OCI-M1 (cell line): ENCODE measurements around the gene TEX11.
"Not testable (repeated sequence)": the region's sequence is repeated elsewhere in the genome, so short reads cannot be mapped to it uniquely, and the experiment has no call there.

Source experiments
- DNase-seq: peaks from one replicate; lab custom pipeline; 2025; lab: John Stamatoyannopoulos, UW

Gene TEX11

GRCh38 chrX:70755850-70756249 is 152.7 kb downstream of the TEX11 start:
- no peak for DNase-seq

- peak; percentile 21 for DNase-seq
Measured at GRCh38 chrX:70754169-70754848, 154.2 kb downstream of the TEX11 start.

DNA sequence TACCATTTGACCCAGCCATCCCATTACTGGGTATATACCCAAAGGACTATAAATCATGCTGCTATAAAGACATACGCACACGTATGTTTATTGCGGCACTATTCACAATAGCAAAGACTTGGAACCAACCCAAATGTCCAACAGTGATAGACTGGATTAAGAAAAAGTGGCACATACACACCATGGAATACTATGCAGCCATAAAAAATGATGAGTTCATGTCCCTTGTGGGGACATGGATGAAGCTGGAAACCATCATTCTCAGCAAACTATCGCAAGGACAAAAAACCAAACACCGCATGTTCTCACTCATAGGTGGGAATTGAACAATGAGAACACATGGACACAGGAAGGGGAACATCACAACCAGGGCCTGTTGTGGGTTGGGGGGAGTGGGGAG is 174.7 kb downstream of the TEX11 start:
- DNase-seq, result not testable (repeated sequence)

DNA sequence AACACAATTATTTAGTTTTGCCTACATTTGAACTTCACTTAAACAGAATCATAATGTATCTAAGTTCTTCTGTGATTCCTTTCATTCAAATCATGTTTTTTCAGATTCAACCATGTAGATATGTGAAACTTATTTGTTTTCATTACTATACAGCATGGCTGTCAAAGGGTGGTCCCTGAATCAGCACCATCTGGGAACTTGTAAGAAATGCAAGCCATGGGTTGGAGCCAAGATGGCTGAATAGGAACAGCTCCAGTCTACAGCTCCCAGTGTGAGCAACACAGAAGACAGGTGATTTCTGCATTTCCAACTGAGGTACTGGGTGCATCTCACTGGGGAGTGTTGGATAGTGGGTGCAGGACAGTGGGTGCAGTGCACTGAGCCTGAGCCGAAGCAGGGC is 180.6 kb downstream of the TEX11 start:
- DNase-seq, result not testable (repeated sequence)

- DNase-seq, result no peak
Measured at GRCh38 chrX:70720721-70721120, 187.8 kb downstream of the TEX11 start.

- DNase-seq, result not testable (repeated sequence)
Measured at GRCh38 chrX:70711336-70711735, 197.2 kb downstream of the TEX11 start.

GRCh38 chrX:70694339-70695122 is 214.0 kb downstream of the TEX11 start:
- no peak for DNase-seq

DNA sequence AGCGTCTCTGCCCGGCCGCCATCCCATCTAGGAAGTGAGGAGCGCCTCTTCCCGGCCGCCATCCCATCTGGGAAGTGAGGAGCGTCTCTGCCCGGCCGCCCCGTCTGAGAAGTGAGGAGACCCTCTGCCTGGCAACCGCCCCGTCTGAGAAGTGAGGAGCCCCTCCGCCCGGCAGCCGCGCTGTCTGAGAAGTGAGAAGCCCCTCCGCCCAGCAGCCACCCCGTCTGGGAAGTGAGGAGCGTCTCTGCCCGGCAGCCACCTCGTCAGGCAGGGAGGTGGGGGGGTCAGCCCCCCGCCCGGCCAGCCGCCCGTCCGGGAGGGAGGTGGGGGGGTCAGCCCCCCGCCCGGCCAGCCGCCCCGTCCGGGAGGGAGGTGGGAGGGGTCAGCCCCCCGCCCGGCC is 229.1 kb downstream of the TEX11 start:
- DNase-seq, result not testable (repeated sequence)

DNA sequence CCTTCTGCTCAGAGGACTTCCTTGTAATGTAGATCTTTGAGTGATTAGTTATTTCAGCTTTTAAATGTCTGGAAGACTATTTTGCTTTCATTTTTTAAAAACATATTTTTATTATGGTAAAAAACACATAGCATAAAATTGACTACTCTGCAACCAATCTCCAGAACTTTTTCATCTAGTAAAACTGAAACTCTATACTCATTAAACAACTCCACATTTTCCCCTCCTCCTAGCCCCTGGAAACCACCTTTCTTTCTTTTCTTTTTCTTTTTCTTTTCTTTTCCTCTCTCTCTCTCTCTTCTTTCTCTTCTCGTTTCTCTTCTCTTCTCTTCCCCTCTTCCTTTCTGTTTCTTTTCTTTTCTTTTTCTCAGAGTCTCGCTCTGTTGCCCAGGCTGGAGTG is 233.2 kb downstream of the TEX11 start:
- DNase-seq, result no peak

DNA sequence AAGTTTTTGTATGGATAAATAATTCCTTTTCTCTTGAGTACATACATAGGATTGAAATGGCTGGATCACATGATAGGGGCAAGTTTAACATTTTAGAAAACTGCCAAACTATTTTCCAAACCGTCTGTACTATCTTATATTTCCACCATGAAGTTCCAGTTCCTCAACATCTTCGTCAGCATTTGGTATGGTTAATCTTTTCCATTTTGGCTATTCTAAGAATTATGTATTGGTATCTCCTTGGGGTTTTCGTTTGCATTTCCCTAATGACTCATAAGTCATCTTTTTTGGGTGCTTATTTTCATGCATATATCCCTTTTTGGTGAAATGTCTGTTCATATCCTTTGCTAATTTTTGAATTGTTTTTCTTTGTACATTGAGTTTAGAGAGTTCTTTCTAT is 236.2 kb downstream of the TEX11 start:
- DNase-seq, result no peak

- no peak for DNase-seq
Measured at GRCh38 chrX:70669120-70669519, 239.4 kb downstream of the TEX11 start.

GRCh38 chrX:70664726-70665125 is 243.8 kb downstream of the TEX11 start:
- peak; percentile 42 for DNase-seq

DNA sequence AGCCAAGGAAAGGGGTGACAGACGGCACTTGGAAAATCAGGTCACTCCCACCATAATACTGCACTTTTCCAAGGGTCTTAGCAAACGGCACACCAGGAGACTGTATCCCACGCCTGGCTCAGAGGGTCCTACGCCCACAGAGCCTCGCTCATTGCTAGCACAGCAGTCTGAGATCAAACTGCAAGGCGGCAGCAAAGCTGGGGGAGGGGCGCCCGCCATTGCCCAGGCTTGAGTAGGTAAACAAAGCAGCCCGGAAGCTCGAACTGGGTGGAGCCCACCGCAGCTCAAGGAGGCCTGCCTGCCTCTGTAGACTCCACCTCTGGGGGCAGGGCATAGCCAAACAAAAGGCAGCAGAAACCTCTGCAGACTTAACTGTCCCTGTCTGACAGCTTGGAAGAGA is 247.4 kb downstream of the TEX11 start:
- not testable (repeated sequence) for DNase-seq

- DNase-seq, result not testable (repeated sequence)
Measured at GRCh38 chrX:70657546-70657945, 251.0 kb downstream of the TEX11 start.

GRCh38 chrX:70656304-70656703 is 252.2 kb downstream of the TEX11 start:
- DNase-seq, result no peak

DNA sequence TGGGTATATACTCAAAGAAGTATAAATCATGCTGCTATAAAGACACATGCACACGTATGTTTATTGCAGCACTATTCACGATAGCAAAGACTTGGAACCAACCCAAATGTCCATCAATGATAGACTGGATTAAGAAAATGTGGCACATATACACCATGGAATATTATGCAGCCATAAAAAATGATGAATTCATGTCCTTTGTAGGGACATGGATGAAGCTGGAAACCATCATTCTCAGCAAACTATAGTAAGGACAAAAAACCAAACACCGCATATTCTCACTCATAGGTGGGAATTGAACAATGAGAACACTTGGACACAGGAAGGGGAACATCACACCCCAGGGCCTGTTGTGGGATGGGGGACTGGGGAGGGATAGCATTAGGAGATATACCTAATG is 260.6 kb downstream of the TEX11 start:
- DNase-seq, result not testable (repeated sequence)

DNA sequence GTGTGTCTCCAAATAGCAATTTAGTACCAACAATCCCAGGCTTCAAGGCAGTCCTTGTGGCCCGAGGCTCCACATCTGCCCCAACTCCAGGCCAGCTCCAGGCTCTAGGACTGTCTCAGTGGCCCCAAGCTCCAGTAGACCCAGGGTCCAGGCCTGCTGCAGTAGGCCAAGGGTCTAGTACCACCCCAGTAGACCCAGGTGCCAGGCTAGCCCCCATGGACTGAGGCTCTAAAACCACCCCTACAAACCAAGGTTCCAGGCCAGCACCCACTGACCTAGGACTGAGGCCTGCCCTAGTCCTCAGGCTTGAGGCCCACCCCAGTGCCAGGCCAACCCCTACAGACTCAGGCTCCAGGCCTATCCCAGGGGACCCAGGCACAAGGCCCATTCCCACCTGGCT is 272.3 kb downstream of the TEX11 start:
- DNase-seq, result no peak

DNA sequence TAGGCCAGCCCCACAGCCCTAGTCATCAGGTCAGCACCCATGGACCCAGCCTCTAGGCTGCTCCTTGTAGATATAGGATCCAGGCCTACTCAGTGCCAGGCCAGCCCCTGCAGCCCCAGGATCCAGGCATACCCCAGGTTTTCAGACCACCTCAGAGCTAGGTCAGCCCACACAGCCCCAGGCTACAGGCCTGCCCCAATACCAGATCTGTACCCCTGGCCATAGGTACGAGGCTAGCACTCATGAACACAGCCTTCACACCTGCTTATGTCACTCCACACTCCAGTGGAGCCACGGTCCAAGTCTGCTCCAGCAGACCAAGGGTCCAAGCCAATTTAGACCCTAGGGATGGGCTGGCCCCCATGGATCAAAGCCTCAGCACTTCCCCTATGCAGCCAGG is 272.8 kb downstream of the TEX11 start:
- DNase-seq, result no peak

DNA sequence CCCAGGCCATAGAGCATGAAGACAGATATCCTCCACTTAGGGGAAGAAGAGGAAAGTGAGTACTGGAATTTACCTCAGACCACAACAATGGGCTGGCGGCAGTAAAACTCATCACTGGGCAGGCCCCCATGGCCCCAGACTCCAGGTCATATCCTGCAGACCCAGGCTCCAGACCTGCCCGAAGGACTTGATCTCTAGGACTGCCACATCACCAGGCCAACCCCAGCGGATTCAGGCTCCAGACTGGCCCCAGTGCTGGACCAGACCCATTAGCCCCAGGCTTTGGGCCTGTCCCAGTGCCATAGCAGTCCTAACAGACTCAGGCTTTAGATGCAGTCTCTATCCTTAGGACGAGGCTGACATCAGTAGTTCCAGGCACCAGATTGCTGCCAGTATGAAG is 273.3 kb downstream of the TEX11 start:
- DNase-seq, result no peak

GRCh38 chrX:70621743-70622142 is 286.8 kb downstream of the TEX11 start:
- DNase-seq, result no peak

DNA sequence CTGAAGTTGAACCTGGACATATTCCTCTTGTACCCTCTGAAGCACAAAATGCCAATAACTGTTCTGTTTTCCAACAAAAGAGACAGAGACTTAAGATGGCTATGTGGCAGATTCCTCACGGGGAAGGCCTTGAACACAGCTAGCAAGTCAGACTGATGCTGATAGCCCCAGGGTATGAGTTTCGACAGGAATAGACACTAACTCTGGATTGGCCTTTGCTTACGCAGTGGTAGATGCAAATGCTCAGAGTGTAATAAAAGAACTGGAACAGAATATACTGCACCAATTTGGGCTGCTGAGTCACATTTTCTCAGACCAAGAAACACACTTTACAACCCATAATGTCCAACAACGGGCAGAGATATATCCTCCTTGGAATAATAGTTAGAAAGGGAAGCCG is 290.0 kb downstream of the TEX11 start:
- DNase-seq, result no peak

- DNase-seq, result no peak
Measured at GRCh38 chrX:70613295-70613694, 295.2 kb downstream of the TEX11 start.

DNA sequence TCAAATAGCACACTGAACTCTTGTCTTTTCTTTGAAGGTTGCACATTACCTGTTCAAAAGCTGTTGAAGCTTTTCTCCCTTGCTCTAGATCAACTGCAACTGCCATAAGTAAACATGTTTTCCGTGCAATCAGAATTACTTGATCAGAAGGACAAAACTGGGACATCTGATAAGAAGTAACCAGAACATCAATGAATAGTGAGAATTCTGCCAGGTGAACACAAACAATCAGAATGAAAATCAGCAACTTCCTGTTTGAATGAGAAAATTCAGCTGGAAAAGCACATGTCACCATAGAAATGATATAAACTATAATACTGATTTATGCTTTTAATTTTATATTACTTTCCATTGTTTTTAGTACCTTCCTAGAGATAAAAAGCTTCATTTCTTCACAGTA is 303.2 kb downstream of the TEX11 start:
- no peak for DNase-seq

DNA sequence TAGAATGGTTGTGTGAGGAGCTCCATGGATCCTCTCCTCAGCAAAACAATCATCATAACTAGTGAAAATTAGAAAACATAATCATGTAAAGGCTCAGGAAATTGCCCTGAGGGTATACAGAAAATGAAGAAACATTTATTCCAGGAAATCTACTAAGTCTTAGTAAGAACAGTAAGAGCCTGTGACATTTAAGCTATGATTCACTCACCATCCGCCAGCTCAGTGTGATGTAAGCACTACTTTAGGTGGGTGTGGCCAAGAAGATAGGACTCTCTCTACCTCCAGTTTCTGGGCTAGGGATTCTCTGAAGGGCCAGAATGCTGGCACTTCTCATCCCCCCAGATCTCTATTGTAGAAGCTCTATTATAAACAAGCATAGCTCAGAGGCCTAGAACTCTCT is 316.4 kb downstream of the TEX11 start:
- peak; percentile 62 for DNase-seq
